ENCODE measurements around the gene STUB1. TPM values are rescaled to one million over a fixed set of nuclear protein-coding genes. Genes with fewer than 3 reads are reported as not detected.
"Not testable (repeated sequence)": the region's sequence is repeated elsewhere in the genome, so short reads cannot be mapped to it uniquely, and the experiment has no call there.

The STUB1 gene
- total RNA-seq, 2 donors from 2014 or later, result 61.2 to 69.9 TPM

GRCh38 chr16:709566-710499, 29.6 kb downstream of the STUB1 start:
- no peak for ATAC-seq
- no peak overlapping the region for H3K27ac Mint-ChIP-seq
- no peak for DNase-seq (ENCODE audit: low spot score in 2 of 2)
- no peaks in the 10 kb centered on the region for H3K36me3 Mint-ChIP-seq
- H3K9me3 Mint-ChIP-seq, result no peaks in the 10 kb centered on the region

GRCh38 chr16:710500-711075, 30.4 kb downstream of the STUB1 start:
- Mint-ChIP-seq H3K9me3 (no peaks in the 10 kb centered on the region), H3K27ac (no peak overlapping the region), H3K36me3 (no peaks in the 10 kb centered on the region)
- ATAC-seq (no peak), DNase-seq (ENCODE audit: low spot score in 2 of 2) (no peak)

- no peaks in the 10 kb centered on the region for H3K36me3 Mint-ChIP-seq
- no peak overlapping the region for H3K27ac Mint-ChIP-seq
- ATAC-seq (no peak), DNase-seq (ENCODE audit: low spot score in 2 of 2) (no peak)
- no peaks in the 10 kb centered on the region for H3K9me3 Mint-ChIP-seq
These were observed 30.9 kb downstream of the STUB1 start for GRCh38 chr16:711084-711483.

GRCh38 chr16:711548-712320, 31.5 kb downstream of the STUB1 start:
- H3K9me3 Mint-ChIP-seq, result no peaks in the 10 kb centered on the region
- ATAC-seq, result peak; percentile 65 to 71
- H3K27ac Mint-ChIP-seq, result no peak overlapping the region
- DNase-seq (ENCODE audit: low spot score in 2 of 2), result peak; percentile 78 to 90
- H3K36me3 Mint-ChIP-seq, result no peaks in the 10 kb centered on the region

GRCh38 chr16:712740-713250, 32.6 kb downstream of the STUB1 start:
- not testable (repeated sequence) for H3K9me3 Mint-ChIP-seq, H3K27ac Mint-ChIP-seq, H3K36me3 Mint-ChIP-seq, ATAC-seq
- peak in 1 of 2 donors; percentile 79 for DNase-seq (ENCODE audit: low spot score in 2 of 2)

- H3K27ac Mint-ChIP-seq, result no peak overlapping the region
- DNase-seq (ENCODE audit: low spot score in 2 of 2) (no peak), ATAC-seq (no peak)
- no peaks in the 10 kb centered on the region for H3K36me3 Mint-ChIP-seq
- H3K9me3 Mint-ChIP-seq, result no peaks in the 10 kb centered on the region
These were observed 33.9 kb downstream of the STUB1 start for GRCh38 chr16:714079-714478.

- H3K36me3 Mint-ChIP-seq, result no peaks in the 10 kb centered on the region
- ATAC-seq, result peak; percentile 87 to 90
- no peak within 1 kb of the TSS for H3K27ac Mint-ChIP-seq
- peak; percentile 87 to 97 for DNase-seq (ENCODE audit: low spot score in 2 of 2)
- H3K9me3 Mint-ChIP-seq, result no peaks in the 10 kb centered on the region
These were observed 34.6 kb downstream of the STUB1 start, which contains the start of gene METRN for GRCh38 chr16:714558-715476. Gene METRN (plus strand): TSS chr16:715118. CDS start chr16:715290, 172 bp downstream.

GRCh38 chr16:715477-716199, 35.4 kb downstream of the STUB1 start:
- H3K9me3 Mint-ChIP-seq, result no peaks in the 10 kb centered on the region
- H3K27ac Mint-ChIP-seq, result no peak overlapping the region
- DNase-seq (ENCODE audit: low spot score in 2 of 2) (no peak), ATAC-seq (peak; percentile 10 to 22)
- H3K36me3 Mint-ChIP-seq, result no peaks in the 10 kb centered on the region

- DNase-seq (ENCODE audit: low spot score in 2 of 2), result no peak
- H3K9me3 Mint-ChIP-seq, result no peaks in the 10 kb centered on the region
- ATAC-seq, result no peak
- H3K36me3 Mint-ChIP-seq, result no peaks in the 10 kb centered on the region
- no peak overlapping the region for H3K27ac Mint-ChIP-seq
These were observed 36.0 kb downstream of the STUB1 start for GRCh38 chr16:716200-716568.

- DNase-seq (ENCODE audit: low spot score in 2 of 2) (no peak), ATAC-seq (no peak)
- Mint-ChIP-seq H3K27ac (no peak overlapping the region), H3K9me3 (no peaks in the 10 kb centered on the region), H3K36me3 (no peaks in the 10 kb centered on the region)
These were observed 36.6 kb downstream of the STUB1 start for GRCh38 chr16:716768-717325.

- Mint-ChIP-seq H3K27ac (no peak overlapping the region), H3K9me3 (no peaks in the 10 kb centered on the region), H3K36me3 (no peaks in the 10 kb centered on the region)
- no peak for ATAC-seq
- DNase-seq (ENCODE audit: low spot score in 2 of 2), result no peak
These were observed 37.4 kb downstream of the STUB1 start for GRCh38 chr16:717450-718245.

- DNase-seq (ENCODE audit: low spot score in 2 of 2) (no peak), ATAC-seq (no peak)
- Mint-ChIP-seq H3K27ac (no peak overlapping the region), H3K36me3 (no peaks in the 10 kb centered on the region), H3K9me3 (no peaks in the 10 kb centered on the region)
These were observed 38.2 kb downstream of the STUB1 start for GRCh38 chr16:718389-718788.

- no peaks in the 10 kb centered on the region for H3K9me3 Mint-ChIP-seq
- DNase-seq (ENCODE audit: low spot score in 2 of 2) (no peak), ATAC-seq (no peak)
- peak overlapping the region in 1 of 2 donors; percentile 38 for H3K27ac Mint-ChIP-seq
- no peaks in the 10 kb centered on the region for H3K36me3 Mint-ChIP-seq
These were observed 38.7 kb downstream of the STUB1 start for GRCh38 chr16:718922-719321.

GRCh38 chr16:719815-720446, 39.7 kb downstream of the STUB1 start:
- H3K9me3 Mint-ChIP-seq, result no peaks in the 10 kb centered on the region
- peak; percentile 7 to 10 for ATAC-seq
- DNase-seq (ENCODE audit: low spot score in 2 of 2), result no peak
- no peaks in the 10 kb centered on the region for H3K36me3 Mint-ChIP-seq
- H3K27ac Mint-ChIP-seq, result peak overlapping the region; percentile 75 to 78

All from activated naive CD4-positive, alpha-beta T cell treated with anti-CD3 and anti-CD28 coated beads, Interleukin-2, amount 50 U/mL, for 72 hours (primary cell).